ENCODE results near the gene CACNB4.

- TF ChIP-seq, protein P1, sequence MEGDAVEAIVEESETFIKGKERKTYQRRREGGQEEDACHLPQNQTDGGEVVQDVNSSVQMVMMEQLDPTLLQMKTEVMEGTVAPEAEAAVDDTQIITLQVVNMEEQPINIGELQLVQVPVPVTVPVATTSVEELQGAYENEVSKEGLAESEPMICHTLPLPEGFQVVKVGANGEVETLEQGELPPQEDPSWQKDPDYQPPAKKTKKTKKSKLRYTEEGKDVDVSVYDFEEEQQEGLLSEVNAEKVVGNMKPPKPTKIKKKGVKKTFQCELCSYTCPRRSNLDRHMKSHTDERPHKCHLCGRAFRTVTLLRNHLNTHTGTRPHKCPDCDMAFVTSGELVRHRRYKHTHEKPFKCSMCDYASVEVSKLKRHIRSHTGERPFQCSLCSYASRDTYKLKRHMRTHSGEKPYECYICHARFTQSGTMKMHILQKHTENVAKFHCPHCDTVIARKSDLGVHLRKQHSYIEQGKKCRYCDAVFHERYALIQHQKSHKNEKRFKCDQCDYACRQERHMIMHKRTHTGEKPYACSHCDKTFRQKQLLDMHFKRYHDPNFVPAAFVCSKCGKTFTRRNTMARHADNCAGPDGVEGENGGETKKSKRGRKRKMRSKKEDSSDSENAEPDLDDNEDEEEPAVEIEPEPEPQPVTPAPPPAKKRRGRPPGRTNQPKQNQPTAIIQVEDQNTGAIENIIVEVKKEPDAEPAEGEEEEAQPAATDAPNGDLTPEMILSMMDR (conservative IDR thresholded peaks at IDR 0.05 in 1 of 2, IDR thresholded peaks at IDR 0.05 in 1 of 2; ENCODE audit: extremely low read depth in 1 of 2, insufficient read depth in 1 of 2, low read depth in 1 of 2, low read length in 2 of 2) = no peak
- TF ChIP-seq EZH2 (IDR thresholded peaks at IDR 0.05; ENCODE audit: borderline replicate concordance, low read length) = no peak
These were observed 307.3 kb downstream of the CACNB4 start for GRCh38 chr2:151791545-151791944.

Data from mammary epithelial cell (primary cell).